Activated T-helper 17 cell treated with anti-CD3 and anti-CD28 coated beads, Interleukin-2, amount 50 U/mL, for 72 hours (primary cell): ENCODE results near the gene GRIA3. TPM values are rescaled to one million over a fixed set of nuclear protein-coding genes. Genes with fewer than 3 reads are reported as not detected.
"Not testable (repeated sequence)": the region's sequence is repeated elsewhere in the genome, so short reads cannot be mapped to it uniquely, and the experiment has no call there.

Source experiments
- ATAC-seq: fragments of 150-1000 bp; cut with Tn5 transposase; replicated peaks from 2 replicates; pipeline ENCODE4 v1.10.0; 2021; ENCODE audit warnings: mild to moderate bottlenecking, moderate library complexity
- H3K27ac Mint-ChIP-seq: one replicate; pipeline ENCODE4 v1.8.0; 2022; ENCODE audit warnings: mixed read lengths
- H3K27me3 Mint-ChIP-seq: one replicate; pipeline ENCODE4 v1.8.0; 2022; ENCODE audit warnings: mixed read lengths
- H3K36me3 Mint-ChIP-seq: one replicate; pipeline ENCODE4 v1.8.0; 2022; ENCODE audit warnings: low read depth, mild to moderate bottlenecking, mixed read lengths
- H3K4me1 Mint-ChIP-seq: one replicate; pipeline ENCODE4 v1.8.0; 2022; ENCODE audit warnings: mixed read lengths
- H3K4me3 Mint-ChIP-seq: one replicate; pipeline ENCODE4 v1.8.0; 2022; ENCODE audit warnings: mild to moderate bottlenecking, mixed read lengths
- H3K9me3 Mint-ChIP-seq: one replicate; pipeline ENCODE4 v1.8.0; 2022; ENCODE audit warnings: mixed read lengths
- total RNA-seq, 2 donors: library from RNA; stranded (reverse); gene quantifications; one replicate each; pipeline ENCODE4 v1.2.3, GENCODE V29; 2022

Gene GRIA3
- total RNA-seq, 2 donors from 2014 or later: not detected

GRCh38 chrX:123405231-123405630 lies 221.2 kb downstream of the GRIA3 start:
- Mint-ChIP-seq H3K9me3 (peaks cover 5% of the 10 kb centered on the region), H3K36me3 (no peaks in the 10 kb centered on the region), H3K4me1 (no peaks in the 10 kb centered on the region), H3K4me3 (no peak overlapping the region), H3K27me3 (peaks cover 7% of the 10 kb centered on the region), H3K27ac (no peak overlapping the region)
- no peak for ATAC-seq

- Mint-ChIP-seq H3K27ac (no peak overlapping the region), H3K27me3 (peaks cover 7% of the 10 kb centered on the region), H3K4me1 (no peaks in the 10 kb centered on the region), H3K4me3 (no peak overlapping the region), H3K36me3 (no peaks in the 10 kb centered on the region), H3K9me3 (peaks cover 5% of the 10 kb centered on the region)
- no peak for ATAC-seq
Measured at GRCh38 chrX:123408821-123409737, 225.0 kb downstream of the GRIA3 start.

GRCh38 chrX:123422875-123423274 lies 238.8 kb downstream of the GRIA3 start:
- no peak overlapping the region for H3K4me3 Mint-ChIP-seq
- no peaks in the 10 kb centered on the region for H3K36me3 Mint-ChIP-seq
- H3K4me1 Mint-ChIP-seq: no peaks in the 10 kb centered on the region
- no peaks in the 10 kb centered on the region for H3K9me3 Mint-ChIP-seq
- no peak for ATAC-seq
- H3K27ac Mint-ChIP-seq: no peak overlapping the region
- H3K27me3 Mint-ChIP-seq: no peaks in the 10 kb centered on the region

GRCh38 chrX:123424546-123424945 lies 240.5 kb downstream of the GRIA3 start:
- peak; percentile 28 for ATAC-seq
- no peaks in the 10 kb centered on the region for H3K9me3 Mint-ChIP-seq
- H3K27ac Mint-ChIP-seq: no peak overlapping the region
- no peaks in the 10 kb centered on the region for H3K4me1 Mint-ChIP-seq
- H3K27me3 Mint-ChIP-seq: no peaks in the 10 kb centered on the region
- no peaks in the 10 kb centered on the region for H3K36me3 Mint-ChIP-seq
- no peak overlapping the region for H3K4me3 Mint-ChIP-seq

- Mint-ChIP-seq H3K4me3 (no peak overlapping the region), H3K9me3 (no peaks in the 10 kb centered on the region)
Measured at GRCh38 chrX:123425471-123425870, 241.4 kb downstream of the GRIA3 start.

GRCh38 chrX:123425904-123426303 lies 241.8 kb downstream of the GRIA3 start:
- H3K4me1 Mint-ChIP-seq: no peaks in the 10 kb centered on the region
- H3K4me3 Mint-ChIP-seq: no peak overlapping the region
- H3K27me3 Mint-ChIP-seq: no peaks in the 10 kb centered on the region
- H3K9me3 Mint-ChIP-seq: no peaks in the 10 kb centered on the region
- no peak overlapping the region for H3K27ac Mint-ChIP-seq
- no peak for ATAC-seq
- H3K36me3 Mint-ChIP-seq: no peaks in the 10 kb centered on the region

More at GRCh38 chrX:123425471-123425870, 241.4 kb downstream of the GRIA3 start:
- Mint-ChIP-seq H3K27ac (no peak overlapping the region), H3K4me1 (no peaks in the 10 kb centered on the region), H3K27me3 (no peaks in the 10 kb centered on the region), H3K36me3 (no peaks in the 10 kb centered on the region)
- ATAC-seq: no peak

GRCh38 chrX:123432361-123433150 lies 248.5 kb downstream of the GRIA3 start:
- Mint-ChIP-seq H3K4me1 (no peaks in the 10 kb centered on the region), H3K4me3 (no peak overlapping the region), H3K27ac (no peak overlapping the region), H3K27me3 (no peaks in the 10 kb centered on the region), H3K9me3 (no peaks in the 10 kb centered on the region), H3K36me3 (no peaks in the 10 kb centered on the region)
- no peak for ATAC-seq

GRCh38 chrX:123436512-123437136 lies 252.5 kb downstream of the GRIA3 start:
- Mint-ChIP-seq H3K27ac (no peak overlapping the region), H3K36me3 (no peaks in the 10 kb centered on the region), H3K9me3 (no peaks in the 10 kb centered on the region), H3K4me3 (no peak overlapping the region), H3K4me1 (no peaks in the 10 kb centered on the region), H3K27me3 (no peaks in the 10 kb centered on the region)
- ATAC-seq: no peak

GRCh38 chrX:123439926-123440325 lies 255.8 kb downstream of the GRIA3 start:
- H3K4me1 Mint-ChIP-seq, H3K27ac Mint-ChIP-seq, H3K36me3 Mint-ChIP-seq, H3K9me3 Mint-ChIP-seq, H3K4me3 Mint-ChIP-seq, H3K27me3 Mint-ChIP-seq, ATAC-seq: not testable (repeated sequence)

GRCh38 chrX:123442764-123443163 lies 258.7 kb downstream of the GRIA3 start:
- no peak for ATAC-seq
- Mint-ChIP-seq H3K36me3 (no peaks in the 10 kb centered on the region), H3K9me3 (no peaks in the 10 kb centered on the region), H3K4me1 (no peaks in the 10 kb centered on the region), H3K27me3 (no peaks in the 10 kb centered on the region), H3K4me3 (no peak overlapping the region), H3K27ac (no peak overlapping the region)

- Mint-ChIP-seq H3K36me3 (no peaks in the 10 kb centered on the region), H3K4me1 (no peaks in the 10 kb centered on the region), H3K9me3 (no peaks in the 10 kb centered on the region), H3K4me3 (no peak overlapping the region), H3K27ac (no peak overlapping the region), H3K27me3 (no peaks in the 10 kb centered on the region)
- no peak for ATAC-seq
Measured at GRCh38 chrX:123447506-123447905, 263.4 kb downstream of the GRIA3 start.

- Mint-ChIP-seq H3K36me3 (no peaks in the 10 kb centered on the region), H3K4me1 (no peaks in the 10 kb centered on the region), H3K27me3 (no peaks in the 10 kb centered on the region), H3K9me3 (no peaks in the 10 kb centered on the region), H3K27ac (no peak overlapping the region), H3K4me3 (no peak overlapping the region)
- no peak for ATAC-seq
Measured at GRCh38 chrX:123449335-123449734, 265.3 kb downstream of the GRIA3 start.

- ATAC-seq: no peak
- Mint-ChIP-seq H3K4me1 (no peaks in the 10 kb centered on the region), H3K4me3 (no peak overlapping the region), H3K9me3 (no peaks in the 10 kb centered on the region), H3K36me3 (no peaks in the 10 kb centered on the region), H3K27me3 (no peaks in the 10 kb centered on the region), H3K27ac (no peak overlapping the region)
Measured at GRCh38 chrX:123450222-123450621, 266.1 kb downstream of the GRIA3 start.

GRCh38 chrX:123454712-123455431 lies 270.8 kb downstream of the GRIA3 start:
- Mint-ChIP-seq H3K36me3 (no peaks in the 10 kb centered on the region), H3K4me3 (no peak overlapping the region), H3K27ac (no peak overlapping the region), H3K9me3 (no peaks in the 10 kb centered on the region), H3K4me1 (no peaks in the 10 kb centered on the region), H3K27me3 (no peaks in the 10 kb centered on the region)
- ATAC-seq: no peak
